D721Med (cell line): ENCODE measurements around the gene PITPNC1.

Experiments used
- DNase-seq: peaks from one replicate; pipeline ENCODE4 v3.0.0; 2011; ENCODE audit warnings: low spot score; ENCODE audit not compliant: insufficient read length
- FAIRE-seq: peaks from 2 replicates; lab custom pipeline; 2011; peaks lifted over from hg19 to GRCh38; lab: Jason Lieb, UNC
- TF ChIP-seq, protein P1 (sequence below): IDR thresholded peaks from 2 replicates; pipeline ENCODE4 v1.5.1; 2012; ENCODE audit warnings: mild to moderate bottlenecking, control low read depth; ENCODE audit not compliant: insufficient read depth; ENCODE audit errors: missing control alignments

PITPNC1 gene

DNA sequence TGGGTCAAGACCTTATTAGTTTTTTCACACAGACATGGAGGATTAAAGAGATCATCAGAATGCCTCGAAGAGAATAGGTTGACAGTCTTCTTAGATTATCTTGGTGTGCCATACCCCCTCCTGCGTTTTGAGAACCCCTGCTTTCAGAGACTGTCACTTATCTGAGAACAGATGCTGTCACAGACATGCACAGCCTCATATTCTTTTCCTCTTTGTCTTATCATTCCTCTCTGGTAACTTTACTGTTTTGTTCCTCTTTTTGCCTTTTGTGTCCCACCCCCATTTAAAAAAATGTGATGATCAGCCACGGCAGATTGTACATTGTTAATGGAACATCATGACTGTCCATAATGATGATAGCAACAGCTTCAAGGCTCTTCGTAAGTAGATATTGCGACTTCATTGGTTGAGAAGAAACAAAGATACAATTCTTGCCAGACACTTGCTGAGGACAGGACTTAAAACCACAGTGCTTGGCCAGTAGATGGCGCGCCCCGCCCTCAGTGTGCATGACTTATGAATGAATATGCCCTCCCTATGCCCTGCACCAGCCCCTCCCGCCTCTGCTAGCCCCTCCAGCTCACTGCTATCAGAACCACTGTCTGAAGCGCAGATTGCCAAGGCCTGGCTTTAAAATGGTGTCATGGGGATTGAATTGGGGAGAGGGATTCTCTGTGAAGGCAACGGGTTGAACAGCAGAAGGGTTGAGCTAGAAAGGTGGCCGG, 2.6 kb upstream of the PITPNC1 start:
- peak; percentile 41 for FAIRE-seq
- no peak for DNase-seq
- TF ChIP-seq, protein P1, sequence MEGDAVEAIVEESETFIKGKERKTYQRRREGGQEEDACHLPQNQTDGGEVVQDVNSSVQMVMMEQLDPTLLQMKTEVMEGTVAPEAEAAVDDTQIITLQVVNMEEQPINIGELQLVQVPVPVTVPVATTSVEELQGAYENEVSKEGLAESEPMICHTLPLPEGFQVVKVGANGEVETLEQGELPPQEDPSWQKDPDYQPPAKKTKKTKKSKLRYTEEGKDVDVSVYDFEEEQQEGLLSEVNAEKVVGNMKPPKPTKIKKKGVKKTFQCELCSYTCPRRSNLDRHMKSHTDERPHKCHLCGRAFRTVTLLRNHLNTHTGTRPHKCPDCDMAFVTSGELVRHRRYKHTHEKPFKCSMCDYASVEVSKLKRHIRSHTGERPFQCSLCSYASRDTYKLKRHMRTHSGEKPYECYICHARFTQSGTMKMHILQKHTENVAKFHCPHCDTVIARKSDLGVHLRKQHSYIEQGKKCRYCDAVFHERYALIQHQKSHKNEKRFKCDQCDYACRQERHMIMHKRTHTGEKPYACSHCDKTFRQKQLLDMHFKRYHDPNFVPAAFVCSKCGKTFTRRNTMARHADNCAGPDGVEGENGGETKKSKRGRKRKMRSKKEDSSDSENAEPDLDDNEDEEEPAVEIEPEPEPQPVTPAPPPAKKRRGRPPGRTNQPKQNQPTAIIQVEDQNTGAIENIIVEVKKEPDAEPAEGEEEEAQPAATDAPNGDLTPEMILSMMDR = peak; percentile 100

DNA sequence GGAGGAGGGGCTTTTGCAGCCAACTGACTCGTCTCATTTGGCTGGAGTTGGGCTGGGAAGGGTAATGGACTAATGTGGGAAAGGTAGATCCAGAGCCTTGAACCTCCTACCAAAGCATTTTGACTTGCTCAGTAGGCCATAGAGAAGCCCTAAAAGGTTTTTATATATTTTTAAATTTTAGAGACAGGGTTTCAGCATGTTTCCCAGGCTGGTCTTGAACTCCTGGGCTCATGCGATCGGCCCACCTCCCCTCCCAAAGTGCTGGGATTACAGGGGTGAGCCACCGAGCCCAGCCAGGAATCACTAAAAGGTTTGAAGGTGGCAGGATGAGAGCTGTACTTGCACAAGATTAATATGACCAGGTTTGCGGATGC, 2.0 kb upstream of the PITPNC1 start:
- FAIRE-seq = no peak
- no peak for DNase-seq
- TF ChIP-seq, protein P1 = no peak

DNA sequence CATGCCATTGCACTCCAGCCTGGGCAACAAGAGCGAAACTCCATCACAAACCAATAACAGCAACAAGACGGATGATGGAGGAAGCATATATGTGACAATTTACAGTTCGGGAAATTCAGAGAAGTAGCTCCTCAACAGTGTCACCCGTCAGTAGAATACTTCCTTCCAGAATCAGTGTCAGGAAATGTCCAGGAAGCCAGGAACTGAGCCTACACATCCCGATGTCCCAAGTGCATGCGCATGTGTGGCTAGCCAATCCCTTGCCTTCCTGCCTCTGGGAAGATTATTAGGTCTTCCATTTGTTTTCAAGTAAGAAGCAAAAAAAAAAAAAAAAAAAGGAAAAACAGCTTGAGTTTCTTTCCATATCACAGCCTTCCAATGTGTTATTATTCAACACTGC, 1.4 kb upstream of the PITPNC1 start:
- no peak for DNase-seq
- no peak for FAIRE-seq
- TF ChIP-seq, protein P1 = no peak

DNA sequence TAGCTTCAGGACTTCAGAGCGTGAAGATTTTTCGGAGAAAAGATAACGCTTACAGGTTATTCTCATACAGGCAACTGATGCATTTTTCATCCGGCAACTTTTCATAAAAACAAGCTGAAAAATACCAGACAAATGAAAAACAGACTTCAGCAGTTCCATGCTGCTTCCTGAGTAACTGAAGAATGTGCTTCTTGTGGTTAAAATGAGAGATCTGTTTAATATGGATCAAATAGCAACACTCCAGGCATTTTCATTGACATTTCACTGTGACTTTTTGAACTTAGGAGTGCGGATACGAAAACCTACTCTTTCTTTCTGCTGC, 705 bp upstream of the PITPNC1 start:
- FAIRE-seq (no peak), DNase-seq (no peak)
- TF ChIP-seq, protein P1 = no peak

DNA sequence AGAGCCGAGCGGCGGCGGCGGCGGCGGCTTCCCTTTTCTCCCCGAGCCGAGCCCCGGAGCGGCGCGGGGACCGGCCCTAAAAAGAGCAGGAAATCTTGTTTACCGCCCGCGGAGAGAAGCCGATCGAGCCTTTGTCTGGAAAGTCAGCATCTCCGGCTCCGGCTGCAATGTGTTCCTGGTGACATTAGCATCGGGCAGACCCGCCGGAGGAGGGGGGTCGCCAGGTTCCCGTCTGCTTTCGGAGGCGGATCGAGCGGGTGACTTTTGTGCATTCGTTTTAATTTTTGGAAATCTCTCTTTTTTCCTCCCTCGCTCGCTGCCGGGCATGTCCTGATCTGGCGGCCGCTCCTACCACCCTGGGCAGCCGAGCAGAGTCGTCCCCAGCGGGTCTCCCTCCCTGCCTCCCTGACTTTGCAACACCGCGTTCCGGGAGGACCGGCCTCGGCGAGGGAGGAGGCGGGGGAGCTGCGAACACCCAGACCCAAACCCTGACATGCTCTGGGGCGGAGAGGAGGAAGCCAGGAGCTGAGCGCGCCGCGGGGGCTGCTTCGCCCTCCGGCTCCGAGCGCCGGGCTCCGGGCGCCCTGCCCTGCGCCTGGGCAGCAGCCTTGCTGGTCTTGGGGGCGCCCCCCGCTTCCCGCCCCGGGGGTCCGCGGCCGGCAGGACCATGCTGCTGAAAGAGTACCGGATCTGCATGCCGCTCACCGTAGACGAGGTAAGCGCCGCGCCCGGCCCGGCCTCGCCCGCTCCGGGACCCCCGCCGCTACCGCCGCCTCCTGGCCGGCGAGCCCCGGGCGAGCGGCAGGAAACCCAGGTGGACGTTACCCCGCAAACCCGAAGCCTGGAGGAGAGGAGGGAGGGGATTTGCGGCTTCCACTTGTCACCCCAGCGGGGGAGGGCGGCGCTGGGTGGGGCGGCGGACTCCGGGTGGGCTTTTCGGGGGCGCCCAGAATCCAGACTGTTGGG, 690 bp downstream of the PITPNC1 start:
- TF ChIP-seq, protein P1 = peak; percentile 37
- no peak for FAIRE-seq
- DNase-seq = no peak

DNA sequence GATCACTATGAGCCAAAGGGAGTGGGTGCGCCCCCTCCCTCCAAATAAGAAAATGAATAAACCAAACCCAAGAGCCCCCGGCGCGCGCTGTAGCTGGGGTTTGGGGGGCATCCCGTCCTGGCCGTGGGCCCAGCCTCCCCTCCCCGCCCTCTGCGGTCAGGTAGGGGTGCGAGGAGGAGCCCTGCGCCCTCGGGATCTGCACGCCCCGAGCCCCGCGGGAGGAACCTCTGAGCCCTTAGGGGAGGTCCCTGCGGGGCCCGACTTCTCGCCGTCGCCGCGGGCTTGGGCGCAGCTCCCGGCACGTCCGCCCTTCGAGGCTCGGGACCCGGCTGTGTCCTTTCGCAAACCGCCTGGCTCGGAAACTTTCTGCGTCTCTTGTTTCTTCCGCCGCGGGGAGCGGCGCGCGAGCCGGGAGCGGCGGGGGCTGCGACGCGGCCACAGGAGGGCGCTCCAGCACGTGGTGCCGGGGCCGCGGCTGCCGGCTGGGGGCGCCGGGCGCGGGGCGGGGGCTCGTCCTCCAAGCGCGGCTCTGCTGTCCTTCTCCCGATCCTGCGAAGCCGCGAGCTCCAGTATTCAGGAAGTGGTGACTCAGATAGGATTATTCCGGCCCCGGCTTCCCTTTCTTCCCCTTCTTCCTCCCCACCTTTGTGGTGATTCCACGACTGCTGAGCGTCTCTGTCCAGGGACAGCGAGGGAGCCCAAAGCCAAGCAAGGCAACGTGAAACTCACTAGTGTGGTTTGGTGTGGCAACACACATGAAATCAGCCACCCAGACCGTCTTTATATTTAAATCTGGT, 1.6 kb downstream of the PITPNC1 start:
- no peak for DNase-seq
- TF ChIP-seq, protein P1 = peak; percentile 86
- FAIRE-seq = no peak
